DOHH2 (cell line): ENCODE measurements around the gene PHF21A.

Experiments used
- CTCF ChIP-seq: fragments of 200-600 bp; sonication (generic); IDR thresholded peaks from one replicate; pipeline ENCODE4 v1.5.1; 2014; ENCODE audit warnings: antibody characterized with exemption, mild to moderate bottlenecking, low read depth, low read length; ENCODE audit not compliant: poor library complexity, severe bottlenecking
- EZH2phosphoT487 ChIP-seq: fragments of 200-600 bp; sonication (generic); IDR thresholded peaks from 2 replicates; pipeline ENCODE4 v1.6.1; 2017; ENCODE audit warnings: borderline replicate concordance, mild to moderate bottlenecking, antibody characterized with exemption, low read length, moderate library complexity, mixed read lengths

DNA sequence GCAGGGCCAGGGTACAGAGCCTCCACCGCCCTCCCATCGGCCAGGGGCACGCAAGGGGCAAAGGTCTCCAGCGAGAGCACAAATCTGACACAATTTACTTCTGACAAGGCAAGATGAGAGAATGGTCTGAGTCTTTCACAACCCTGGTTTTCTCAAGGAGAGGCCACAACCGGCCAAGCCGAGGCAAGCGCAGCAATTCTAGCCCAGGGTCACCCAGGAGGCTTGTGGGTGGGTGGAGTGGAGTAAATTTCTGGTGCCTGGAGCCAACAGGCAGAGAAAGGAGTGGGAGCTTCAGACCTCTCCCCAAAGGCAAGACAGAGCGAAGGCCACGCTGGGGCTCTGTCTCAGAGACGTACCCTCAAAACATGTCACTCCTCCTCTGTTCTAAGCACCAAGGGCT is 189.5 kb downstream of the PHF21A start:
- TF ChIP-seq CTCF (no peak), EZH2phosphoT487 (no peak)
